ENCODE data around the gene ARL5A. TPM values are rescaled to one million over a fixed set of nuclear protein-coding genes. Genes with fewer than 3 reads are reported as not detected.

ARL5A gene
- total RNA-seq, 4 donors from 2014 or later, result 44.2 to 63.5 (median 55.0) TPM

GRCh38 chr2:151754253-151754897 lies 73.8 kb downstream of the ARL5A start:
- ATAC-seq (ENCODE audit: low FRiP score) (no peak), DNase-seq (ENCODE audit: low spot score) (no peak)
- no peak for TF ChIP-seq CTCF (IDR thresholded peaks at IDR 0.05)

GRCh38 chr2:151753540-151753939 lies 74.7 kb downstream of the ARL5A start:
- no peak for TF ChIP-seq CTCF (IDR thresholded peaks at IDR 0.05)
- ATAC-seq (ENCODE audit: low FRiP score), result no peak
- DNase-seq (ENCODE audit: low spot score), result no peak

Other genes starting within 250 kb of the ARL5A start
- gene NEB, start 93.9 kb downstream of the ARL5A start, total RNA-seq, result 1 to 10 TPM; 1.2 to 3.6 (median 2.3) TPM